ENCODE results near the gene SLC5A9. TPM values are rescaled to one million over a fixed set of nuclear protein-coding genes. Genes with fewer than 3 reads are reported as not detected.

Gene SLC5A9
- total and polyA plus RNA-seq, 2 donors (not counting 1 experiment from before 2014, with no cell fraction given), result 0.07 TPM; not detected in 1

DNA sequence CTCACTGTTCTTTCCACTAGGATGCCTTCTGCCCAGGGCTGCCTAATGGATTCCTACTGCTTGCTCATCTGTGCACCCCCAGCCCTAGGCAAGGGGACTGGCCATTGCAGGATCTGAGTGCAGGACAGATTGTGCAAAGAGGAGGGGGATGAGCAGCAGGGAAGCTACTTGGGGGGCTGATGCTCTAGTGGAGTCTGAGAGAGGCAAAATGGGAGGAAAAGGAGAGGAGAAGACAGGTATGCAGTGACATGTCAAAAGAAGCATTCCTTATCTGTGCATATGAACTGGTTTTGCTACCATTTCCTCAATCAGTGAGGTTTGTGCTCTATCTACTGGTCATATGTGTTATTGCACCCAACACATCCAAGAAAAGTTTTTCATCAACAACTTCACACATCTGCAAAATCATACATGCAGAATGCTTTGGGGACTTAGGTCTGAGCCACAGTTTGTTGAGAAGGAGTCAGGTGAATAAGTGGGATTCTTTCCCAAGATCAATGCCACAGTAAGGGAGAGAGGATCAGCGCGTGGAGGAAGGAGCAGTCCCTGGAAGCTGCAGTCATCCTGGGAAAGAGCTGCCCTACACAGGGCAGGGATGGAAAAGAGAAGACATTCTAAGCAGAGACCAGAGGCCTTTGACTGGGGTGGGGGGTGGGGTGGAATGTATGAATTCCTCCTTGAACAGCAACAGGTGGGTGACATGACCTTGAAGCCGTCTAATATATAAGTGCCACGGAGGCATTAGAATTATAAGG, 14.4 kb downstream of the SLC5A9 start:
- no peak overlapping the region for H2AFZ ChIP-seq (ENCODE audit: insufficient read depth, low read depth, low read length, poor library complexity, severe bottlenecking)
- H3K27me3 ChIP-seq (replicated peaks in 1 of 4; ENCODE audit: control extremely low read depth in 1 of 4, control insufficient read depth in 3 of 4, insufficient read depth in 4 of 4, low read length in 3 of 4), result no peaks in the 10 kb centered on the region
- Mint-ChIP-seq H3K4me3 (no peak overlapping the region), H3K4me1 (peaks cover 14% of the 10 kb centered on the region), H3K27ac (no peak overlapping the region), H3K27me3 (no peaks in the 10 kb centered on the region), H3K9me3 (ENCODE audit: insufficient read depth) (no peaks in the 10 kb centered on the region)
- no peak overlapping the region for H3K27ac ChIP-seq (ENCODE audit: low read length in 2 of 2)
- POLR2A ChIA-PET, result no interaction called here
- H3K79me2 ChIP-seq (ENCODE audit: control insufficient read depth, insufficient read depth, low read length), result no peaks in the 10 kb centered on the region
- H3K9ac ChIP-seq (ENCODE audit: low read length), result no peak overlapping the region
- no peak overlapping the region for H3K4me2 ChIP-seq (replicated peaks; ENCODE audit: low read depth, low read length, poor library complexity, severe bottlenecking)
- no peaks in the 10 kb centered on the region for H3K9me3 ChIP-seq (ENCODE audit: control extremely low read depth in 1 of 3, control insufficient read depth in 2 of 3, insufficient read depth in 1 of 3, low read length in 2 of 3)
- ATAC-seq (ENCODE audit: low read depth), result no peak
- no peak overlapping the region for H3K4me3 ChIP-seq (ENCODE audit: control extremely low read depth in 1 of 5, extremely low read depth in 1 of 5, insufficient read depth in 1 of 5, low read depth in 2 of 5, low read length in 4 of 5)
- peak; percentile 50 for DNase-seq
- CTCF ChIA-PET, result interaction anchor here (0.8 to 2.3 kb wide), 6 partner anchors 10 to 268 kb away, joined by 3 to 19 read pairs (median 8); no protein-coding TSS in a partner anchor
- no peaks in the 10 kb centered on the region for H4K20me1 ChIP-seq (ENCODE audit: control insufficient read depth, insufficient read depth, low read length, poor library complexity, severe bottlenecking)
- H3K36me3 ChIP-seq (replicated peaks in 1 of 2; ENCODE audit: control extremely low read depth in 1 of 2, control insufficient read depth in 1 of 2, extremely low read depth in 1 of 2, insufficient read depth in 2 of 2, low read length in 1 of 2), result no peaks in the 10 kb centered on the region
- intact Hi-C loops (cut with micrococcal nuclease), result no loop called here
- WGBS (ENCODE audit: insufficient coverage), result 91% methylated on average over 2 of the region's 4 CpGs
- TF ChIP-seq EZH2 (IDR thresholded peaks at IDR 0.05; ENCODE audit: borderline replicate concordance, insufficient read depth, low read depth, low read length, poor library complexity, severe bottlenecking), result no peak
- TF ChIP-seq, protein P1, sequence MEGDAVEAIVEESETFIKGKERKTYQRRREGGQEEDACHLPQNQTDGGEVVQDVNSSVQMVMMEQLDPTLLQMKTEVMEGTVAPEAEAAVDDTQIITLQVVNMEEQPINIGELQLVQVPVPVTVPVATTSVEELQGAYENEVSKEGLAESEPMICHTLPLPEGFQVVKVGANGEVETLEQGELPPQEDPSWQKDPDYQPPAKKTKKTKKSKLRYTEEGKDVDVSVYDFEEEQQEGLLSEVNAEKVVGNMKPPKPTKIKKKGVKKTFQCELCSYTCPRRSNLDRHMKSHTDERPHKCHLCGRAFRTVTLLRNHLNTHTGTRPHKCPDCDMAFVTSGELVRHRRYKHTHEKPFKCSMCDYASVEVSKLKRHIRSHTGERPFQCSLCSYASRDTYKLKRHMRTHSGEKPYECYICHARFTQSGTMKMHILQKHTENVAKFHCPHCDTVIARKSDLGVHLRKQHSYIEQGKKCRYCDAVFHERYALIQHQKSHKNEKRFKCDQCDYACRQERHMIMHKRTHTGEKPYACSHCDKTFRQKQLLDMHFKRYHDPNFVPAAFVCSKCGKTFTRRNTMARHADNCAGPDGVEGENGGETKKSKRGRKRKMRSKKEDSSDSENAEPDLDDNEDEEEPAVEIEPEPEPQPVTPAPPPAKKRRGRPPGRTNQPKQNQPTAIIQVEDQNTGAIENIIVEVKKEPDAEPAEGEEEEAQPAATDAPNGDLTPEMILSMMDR (IDR thresholded peaks at IDR 0.05), result peak; percentile 67
- H3K4me1 ChIP-seq (ENCODE audit: control insufficient read depth in 2 of 2, insufficient read depth in 2 of 2, low read length in 2 of 2), result peaks cover 15% of the 10 kb centered on the region in 2 donors

DNA sequence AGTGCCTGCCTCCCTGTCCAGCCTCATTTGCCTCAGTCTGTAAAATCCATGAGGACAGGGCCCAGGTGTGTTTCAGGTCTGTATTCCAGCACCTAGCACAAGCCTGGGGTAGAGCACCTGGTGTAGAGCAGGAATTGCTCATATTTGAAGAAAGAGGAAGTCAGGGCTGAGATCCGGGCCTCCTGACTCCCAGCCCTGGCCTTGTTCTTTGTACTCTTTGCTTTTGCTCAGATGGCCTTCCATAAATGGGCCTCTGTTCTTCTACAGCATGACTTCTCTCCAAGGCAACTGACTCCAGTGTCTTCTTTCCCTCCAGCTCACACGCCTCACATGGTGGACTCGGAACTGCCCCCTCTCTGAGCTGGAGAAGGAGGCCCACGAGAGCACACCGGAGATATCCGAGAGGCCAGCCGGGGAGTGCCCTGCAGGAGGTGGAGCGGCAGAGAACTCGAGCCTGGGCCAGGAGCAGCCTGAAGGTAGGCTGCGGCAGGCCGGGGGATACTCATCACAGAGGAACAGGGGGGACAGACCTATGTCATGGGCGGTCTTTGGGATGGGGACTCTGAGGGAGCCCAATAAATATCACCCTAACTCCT, 19.7 kb downstream of the SLC5A9 start:
- ATAC-seq (ENCODE audit: low read depth) (no peak), DNase-seq (peak; percentile 28)
- Histone ChIP-seq H3K36me3 (replicated peaks in 1 of 2; ENCODE audit: control extremely low read depth in 1 of 2, control insufficient read depth in 1 of 2, extremely low read depth in 1 of 2, insufficient read depth in 2 of 2, low read length in 1 of 2) (no peaks in the 10 kb centered on the region), H2AFZ (ENCODE audit: insufficient read depth, low read depth, low read length, poor library complexity, severe bottlenecking) (peak overlapping the region; percentile 23), H3K27ac (ENCODE audit: low read length in 2 of 2) (peak overlapping the region in 1 of 2 donors; percentile 4), H3K4me1 (ENCODE audit: control insufficient read depth in 2 of 2, insufficient read depth in 2 of 2, low read length in 2 of 2) (peaks cover 40 to 47% of the 10 kb centered on the region in 2 donors), H3K79me2 (ENCODE audit: control insufficient read depth, insufficient read depth, low read length) (no peaks in the 10 kb centered on the region), H3K9ac (ENCODE audit: low read length) (no peak overlapping the region), H4K20me1 (ENCODE audit: control insufficient read depth, insufficient read depth, low read length, poor library complexity, severe bottlenecking) (no peaks in the 10 kb centered on the region), H3K4me3 (ENCODE audit: control extremely low read depth in 1 of 5, extremely low read depth in 1 of 5, insufficient read depth in 1 of 5, low read depth in 2 of 5, low read length in 4 of 5) (no peak overlapping the region), H3K9me3 (ENCODE audit: control extremely low read depth in 1 of 3, control insufficient read depth in 2 of 3, insufficient read depth in 1 of 3, low read length in 2 of 3) (peaks cover 0 to 4% (median 0%) of the 10 kb centered on the region in 3 donors), H3K4me2 (replicated peaks; ENCODE audit: low read depth, low read length, poor library complexity, severe bottlenecking) (peak overlapping the region; percentile 7), H3K27me3 (replicated peaks in 1 of 4; ENCODE audit: control extremely low read depth in 1 of 4, control insufficient read depth in 3 of 4, insufficient read depth in 4 of 4, low read length in 3 of 4) (no peaks in the 10 kb centered on the region)
- H3K27me3 Mint-ChIP-seq, result no peaks in the 10 kb centered on the region
- intact Hi-C loops (cut with micrococcal nuclease), result no loop called here
- POLR2A ChIA-PET, result no interaction called here
- H3K27ac Mint-ChIP-seq, result no peak overlapping the region
- 87% methylated on average over 9 of the region's 12 CpGs for WGBS (ENCODE audit: insufficient coverage)
- H3K9me3 Mint-ChIP-seq (ENCODE audit: insufficient read depth), result no peaks in the 10 kb centered on the region
- H3K4me1 Mint-ChIP-seq, result peaks cover 47% of the 10 kb centered on the region
- CTCF ChIA-PET, result no interaction called here
- no peak overlapping the region for H3K4me3 Mint-ChIP-seq
- TF ChIP-seq, protein P1 (IDR thresholded peaks at IDR 0.05), result no peak
- TF ChIP-seq EZH2 (IDR thresholded peaks at IDR 0.05; ENCODE audit: borderline replicate concordance, insufficient read depth, low read depth, low read length, poor library complexity, severe bottlenecking), result no peak

Data from B cell (primary cell).